GM19193 (cell line): ENCODE measurements around the gene MUC6.

ENCODE experiments used
- POLR2A ChIP-seq: IDR thresholded peaks from 4 replicates; pipeline ENCODE4 v1.6.1; 2011; ENCODE audit not compliant: insufficient read depth, insufficient read length; ENCODE audit errors: extremely low read depth

The MUC6 gene

GRCh38 chr11:991034-991433, 45.5 kb downstream of the MUC6 start:
- TF ChIP-seq POLR2A, result no peak

GRCh38 chr11:990101-990500, 46.4 kb downstream of the MUC6 start:
- no peak for TF ChIP-seq POLR2A

GRCh38 chr11:987671-988070, 48.8 kb downstream of the MUC6 start:
- TF ChIP-seq POLR2A, result no peak

GRCh38 chr11:986952-987305, 49.6 kb downstream of the MUC6 start:
- TF ChIP-seq POLR2A, result no peak

GRCh38 chr11:986270-986951, 50.1 kb downstream of the MUC6 start:
- TF ChIP-seq POLR2A, result no peak

GRCh38 chr11:985848-986247, 50.7 kb downstream of the MUC6 start:
- TF ChIP-seq POLR2A, result no peak

GRCh38 chr11:985406-985805, 51.1 kb downstream of the MUC6 start:
- no peak for TF ChIP-seq POLR2A

GRCh38 chr11:984546-984945, 52.0 kb downstream of the MUC6 start:
- TF ChIP-seq POLR2A, result no peak

GRCh38 chr11:981764-982163, 54.8 kb downstream of the MUC6 start:
- no peak for TF ChIP-seq POLR2A

- no peak for TF ChIP-seq POLR2A
Observed at GRCh38 chr11:980438-981357, 55.8 kb downstream of the MUC6 start.

GRCh38 chr11:978781-979180, 57.7 kb downstream of the MUC6 start:
- no peak for TF ChIP-seq POLR2A

GRCh38 chr11:977830-978720, 58.4 kb downstream of the MUC6 start:
- TF ChIP-seq POLR2A, result no peak

GRCh38 chr11:976431-977160, 59.9 kb downstream of the MUC6 start:
- no peak for TF ChIP-seq POLR2A

GRCh38 chr11:975827-976226, 60.7 kb downstream of the MUC6 start:
- TF ChIP-seq POLR2A, result no peak

- TF ChIP-seq POLR2A, result no peak
Observed at GRCh38 chr11:973237-973636, 63.3 kb downstream of the MUC6 start.

GRCh38 chr11:972523-973211, 63.9 kb downstream of the MUC6 start:
- TF ChIP-seq POLR2A, result no peak
